ENCODE results near the gene DENND5B.

DENND5B gene

DNA sequence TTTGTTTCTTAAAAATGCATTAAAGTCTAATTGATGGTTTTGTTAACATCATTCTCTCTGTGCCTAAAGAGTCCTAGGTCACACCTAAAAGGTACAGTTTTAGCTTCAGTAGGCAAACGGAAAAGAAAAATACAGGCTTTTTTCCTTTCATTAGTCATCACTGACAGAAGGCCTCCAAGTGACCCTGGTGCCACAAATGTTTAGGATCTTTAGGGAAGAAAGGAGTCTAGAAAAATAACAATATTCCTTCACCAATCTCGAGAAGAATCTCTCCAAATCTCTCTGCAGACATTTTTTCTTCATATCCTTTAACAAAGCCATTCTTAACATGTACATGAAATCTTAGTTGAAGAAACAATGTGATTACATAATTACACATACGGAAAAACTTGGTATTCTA, 2.0 kb downstream of the DENND5B start:
- H3K9me3 ChIP-seq (ENCODE audit: insufficient read depth, low read length): peaks cover 11% of the 10 kb centered on the region; the same call in 1 of the 2 replicates
- H3K4me2 ChIP-seq (ENCODE audit: low read length): peak overlapping the region; percentile 70
- peak overlapping the region; percentile 75; the same call in 1 of the 2 replicates for H3K27ac ChIP-seq (ENCODE audit: low read length)
- H4K20me1 ChIP-seq (ENCODE audit: insufficient read depth, low read length): no peaks in the 10 kb centered on the region
- no peak for TF ChIP-seq CTCF (IDR thresholded peaks at IDR 0.05; ENCODE audit: low read depth, low read length)
- no peak for TF ChIP-seq EZH2phosphoT487 (IDR thresholded peaks at IDR 0.05; ENCODE audit: low read depth)
- no peak overlapping the region for H2AFZ ChIP-seq (ENCODE audit: low read depth, low read length)
- H3K4me3 ChIP-seq (ENCODE audit: low read length): peak overlapping the region; percentile 96
- H3K4me1 ChIP-seq (ENCODE audit: low read length): peaks cover 47% of the 10 kb centered on the region
- H3K79me2 ChIP-seq (ENCODE audit: low read length): peaks cover 65% of the 10 kb centered on the region
- H3K36me3 ChIP-seq (replicated peaks; ENCODE audit: low read depth, low read length): peaks cover 30% of the 10 kb centered on the region
- no peaks in the 10 kb centered on the region for H3K27me3 ChIP-seq (ENCODE audit: low read depth, low read length)
- H3K9ac ChIP-seq (ENCODE audit: low read length): peak overlapping the region; percentile 96

GRCh38 chr12:31586728-31587127, 4.2 kb downstream of the DENND5B start:
- H3K79me2 ChIP-seq (ENCODE audit: low read length): peaks cover 86% of the 10 kb centered on the region
- H3K4me1 ChIP-seq (ENCODE audit: low read length): peaks cover 45% of the 10 kb centered on the region
- H3K27me3 ChIP-seq (ENCODE audit: low read depth, low read length): no peaks in the 10 kb centered on the region
- H3K4me2 ChIP-seq (ENCODE audit: low read length): peak overlapping the region; percentile 83
- no peak overlapping the region for H2AFZ ChIP-seq (ENCODE audit: low read depth, low read length)
- H3K4me3 ChIP-seq (ENCODE audit: low read length): peak overlapping the region; percentile 55
- TF ChIP-seq EZH2phosphoT487 (IDR thresholded peaks at IDR 0.05; ENCODE audit: low read depth) (no peak), CTCF (IDR thresholded peaks at IDR 0.05; ENCODE audit: low read depth, low read length) (no peak)
- H3K27ac ChIP-seq (ENCODE audit: low read length): peak overlapping the region; percentile 86
- H3K9me3 ChIP-seq (ENCODE audit: insufficient read depth, low read length): peaks cover 11% of the 10 kb centered on the region; the same call in 1 of the 2 replicates
- peak overlapping the region; percentile 33; the same call in 1 of the 2 replicates for H3K9ac ChIP-seq (ENCODE audit: low read length)
- H4K20me1 ChIP-seq (ENCODE audit: insufficient read depth, low read length): no peaks in the 10 kb centered on the region
- H3K36me3 ChIP-seq (replicated peaks; ENCODE audit: low read depth, low read length): peaks cover 30% of the 10 kb centered on the region

DNA sequence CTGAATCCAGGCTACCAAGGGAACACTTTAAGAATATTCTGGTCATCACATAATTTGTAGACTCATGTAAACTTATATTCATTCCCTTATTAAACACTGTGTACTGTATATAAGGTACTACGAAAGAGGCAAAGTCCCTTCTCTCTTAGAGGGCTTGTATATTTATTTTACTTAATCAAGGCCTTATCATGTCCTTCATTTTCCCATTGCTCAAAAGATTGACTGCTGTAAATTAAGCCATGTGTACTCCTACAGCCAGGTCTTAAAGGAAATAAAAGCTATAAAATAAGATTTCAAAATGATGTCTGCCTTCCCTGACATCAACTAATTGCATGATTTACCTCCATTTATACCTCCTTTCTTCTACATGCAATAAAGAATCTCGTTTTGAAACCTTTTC, 5.0 kb downstream of the DENND5B start:
- no peaks in the 10 kb centered on the region for H4K20me1 ChIP-seq (ENCODE audit: insufficient read depth, low read length)
- H3K4me3 ChIP-seq (ENCODE audit: low read length): no peak overlapping the region
- H3K79me2 ChIP-seq (ENCODE audit: low read length): peaks cover 92% of the 10 kb centered on the region
- no peaks in the 10 kb centered on the region for H3K27me3 ChIP-seq (ENCODE audit: low read depth, low read length)
- no peak overlapping the region for H2AFZ ChIP-seq (ENCODE audit: low read depth, low read length)
- peak overlapping the region; percentile 83; the same call in 1 of the 2 replicates for H3K4me2 ChIP-seq (ENCODE audit: low read length)
- H3K27ac ChIP-seq (ENCODE audit: low read length): peak overlapping the region; percentile 86; the same call in 1 of the 2 replicates
- H3K9ac ChIP-seq (ENCODE audit: low read length): no peak overlapping the region
- peaks cover 41% of the 10 kb centered on the region for H3K4me1 ChIP-seq (ENCODE audit: low read length)
- H3K36me3 ChIP-seq (replicated peaks; ENCODE audit: low read depth, low read length): peaks cover 30% of the 10 kb centered on the region
- H3K9me3 ChIP-seq (ENCODE audit: insufficient read depth, low read length): peaks cover 11% of the 10 kb centered on the region; the same call in 1 of the 2 replicates
- TF ChIP-seq EZH2phosphoT487 (IDR thresholded peaks at IDR 0.05; ENCODE audit: low read depth) (no peak), CTCF (IDR thresholded peaks at IDR 0.05; ENCODE audit: low read depth, low read length) (no peak)

GRCh38 chr12:31585271-31585670, 5.7 kb downstream of the DENND5B start:
- no peaks in the 10 kb centered on the region for H4K20me1 ChIP-seq (ENCODE audit: insufficient read depth, low read length)
- no peak overlapping the region for H3K4me2 ChIP-seq (ENCODE audit: low read length)
- no peak overlapping the region for H3K4me3 ChIP-seq (ENCODE audit: low read length)
- no peaks in the 10 kb centered on the region for H3K27me3 ChIP-seq (ENCODE audit: low read depth, low read length)
- peaks cover 11% of the 10 kb centered on the region; the same call in 1 of the 2 replicates for H3K9me3 ChIP-seq (ENCODE audit: insufficient read depth, low read length)
- H3K4me1 ChIP-seq (ENCODE audit: low read length): peaks cover 41% of the 10 kb centered on the region
- H2AFZ ChIP-seq (ENCODE audit: low read depth, low read length): no peak overlapping the region
- no peak for TF ChIP-seq EZH2phosphoT487 (IDR thresholded peaks at IDR 0.05; ENCODE audit: low read depth)
- no peak for TF ChIP-seq CTCF (IDR thresholded peaks at IDR 0.05; ENCODE audit: low read depth, low read length)
- no peak overlapping the region for H3K27ac ChIP-seq (ENCODE audit: low read length)
- H3K9ac ChIP-seq (ENCODE audit: low read length): no peak overlapping the region
- H3K79me2 ChIP-seq (ENCODE audit: low read length): peaks cover 94% of the 10 kb centered on the region
- peaks cover 30% of the 10 kb centered on the region for H3K36me3 ChIP-seq (replicated peaks; ENCODE audit: low read depth, low read length)
